Tibial nerve (tissue), 4 donors: ENCODE data around the gene SLAMF9.

Experiments used
- EP300 ChIP-seq, 2 donors: sonication (generic); formaldehyde crosslinking; IDR thresholded peaks; one replicate each; pipeline ENCODE4 v1.6.1; 2017; ENCODE audit warnings: antibody characterized with exemption in 2 of 2, mild to moderate bottlenecking in 1 of 2
- TF ChIP-seq, protein P1 (sequence below), 5 experiments: fragments of 200-600 bp in 3 of 5; fragments of 450-650 bp in 2 of 5; sonication (generic) in 3 of 5; IDR thresholded peaks; one replicate each; pipeline ENCODE4 v1.5.1; 2016 to 2019; ENCODE audit warnings: antibody characterized with exemption in 5 of 5, mild to moderate bottlenecking in 3 of 5, moderate library complexity in 2 of 5

DNA sequence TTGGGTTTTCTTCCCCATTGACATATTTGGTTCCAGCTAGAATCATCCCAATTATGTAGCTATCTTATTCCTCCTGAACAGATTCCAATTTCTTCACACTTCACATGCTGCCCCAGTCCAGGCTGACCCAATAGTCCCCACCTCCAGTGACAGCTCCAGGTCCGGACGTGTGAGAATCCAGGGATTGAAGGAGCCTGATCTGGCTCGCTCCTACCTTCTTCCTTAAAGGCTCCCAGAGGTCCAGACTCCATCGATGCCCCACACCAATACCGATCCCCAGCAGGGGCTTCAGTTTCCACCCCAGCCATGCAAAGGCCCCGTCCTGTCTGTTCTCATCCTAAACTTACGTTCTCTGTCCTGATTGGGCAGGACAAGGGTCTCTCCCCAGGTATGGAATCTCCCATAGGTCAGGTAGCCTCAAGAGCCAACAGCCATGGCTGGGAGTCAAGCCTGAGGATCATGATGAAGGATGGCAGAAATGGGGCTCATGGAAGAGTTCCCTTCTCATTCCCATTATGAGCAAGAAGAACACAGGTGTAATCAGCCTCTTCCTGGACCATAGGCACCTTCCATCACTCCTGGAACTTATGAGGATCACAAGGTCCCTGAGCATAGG, 20.4 kb upstream of the SLAMF9 start:
- no peak for TF ChIP-seq EP300 (IDR thresholded peaks at IDR 0.05)
- TF ChIP-seq, protein P1, sequence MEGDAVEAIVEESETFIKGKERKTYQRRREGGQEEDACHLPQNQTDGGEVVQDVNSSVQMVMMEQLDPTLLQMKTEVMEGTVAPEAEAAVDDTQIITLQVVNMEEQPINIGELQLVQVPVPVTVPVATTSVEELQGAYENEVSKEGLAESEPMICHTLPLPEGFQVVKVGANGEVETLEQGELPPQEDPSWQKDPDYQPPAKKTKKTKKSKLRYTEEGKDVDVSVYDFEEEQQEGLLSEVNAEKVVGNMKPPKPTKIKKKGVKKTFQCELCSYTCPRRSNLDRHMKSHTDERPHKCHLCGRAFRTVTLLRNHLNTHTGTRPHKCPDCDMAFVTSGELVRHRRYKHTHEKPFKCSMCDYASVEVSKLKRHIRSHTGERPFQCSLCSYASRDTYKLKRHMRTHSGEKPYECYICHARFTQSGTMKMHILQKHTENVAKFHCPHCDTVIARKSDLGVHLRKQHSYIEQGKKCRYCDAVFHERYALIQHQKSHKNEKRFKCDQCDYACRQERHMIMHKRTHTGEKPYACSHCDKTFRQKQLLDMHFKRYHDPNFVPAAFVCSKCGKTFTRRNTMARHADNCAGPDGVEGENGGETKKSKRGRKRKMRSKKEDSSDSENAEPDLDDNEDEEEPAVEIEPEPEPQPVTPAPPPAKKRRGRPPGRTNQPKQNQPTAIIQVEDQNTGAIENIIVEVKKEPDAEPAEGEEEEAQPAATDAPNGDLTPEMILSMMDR (IDR thresholded peaks at IDR 0.05), result no peak
